AG09309 (cell line): ENCODE results near the gene CREB1.

Source experiments
- DNase-seq: peaks from one replicate; pipeline ENCODE4 v3.0.0-alpha.2; 2010; ENCODE audit warnings: low read depth
- H3K4me3 ChIP-seq: 2 replicates; pipeline ENCODE4 v1.5.1; 2011; ENCODE audit warnings: mild to moderate bottlenecking, low read depth, low read length, moderate library complexity; ENCODE audit not compliant: control insufficient read depth
- CTCF ChIP-seq: IDR thresholded peaks from 2 replicates; pipeline ENCODE4 v1.5.1; 2011; ENCODE audit warnings: mild to moderate bottlenecking, low read depth, low read length, inconsistent platforms; ENCODE audit not compliant: insufficient read depth, control insufficient read depth; ENCODE audit errors: missing control alignments

CREB1 gene

GRCh38 chr2:207529330-207530159 lies at the start of gene CREB1:
Gene CREB1 (plus strand): TSS chr2:207529962. CDS start chr2:207555636, 25,674 bp downstream.
- H3K4me3 ChIP-seq = peak within 1 kb of the TSS; percentile 75
- no peak for TF ChIP-seq CTCF
- peak; percentile 96 for DNase-seq

- TF ChIP-seq CTCF = no peak
- H3K4me3 ChIP-seq = no peak overlapping the region
- DNase-seq = no peak
These were observed 49.2 kb upstream of the CREB1 start for GRCh38 chr2:207480521-207481040.

- no peak overlapping the region for H3K4me3 ChIP-seq
- no peak for DNase-seq
- TF ChIP-seq CTCF = no peak
These were observed 47.8 kb upstream of the CREB1 start for GRCh38 chr2:207481924-207482323.

- TF ChIP-seq CTCF = no peak
- no peak overlapping the region for H3K4me3 ChIP-seq
- no peak for DNase-seq
These were observed 47.1 kb upstream of the CREB1 start for GRCh38 chr2:207482630-207483029.

- no peak for TF ChIP-seq CTCF
- no peak for DNase-seq
- H3K4me3 ChIP-seq = no peak overlapping the region
These were observed 46.7 kb upstream of the CREB1 start for GRCh38 chr2:207483066-207483465.

- no peak overlapping the region for H3K4me3 ChIP-seq
- DNase-seq = no peak
These were observed 46.3 kb upstream of the CREB1 start for GRCh38 chr2:207483477-207483876.

More at GRCh38 chr2:207483477-207483876, 46.3 kb upstream of the CREB1 start:
- no peak for TF ChIP-seq CTCF
